ENCODE results near the gene NYNRIN. TPM values are rescaled to one million over a fixed set of nuclear protein-coding genes. Genes with fewer than 3 reads are reported as not detected.

NYNRIN gene
- total and polyA plus RNA-seq, 9 donors: 22.0 to 76.0 (median 54.6) TPM

GRCh38 chr14:24465805-24466204 lies 67.0 kb downstream of the NYNRIN start:
- Histone ChIP-seq H3K36me3 (no peaks in the 10 kb centered on the region), H3K4me3 (no peak overlapping the region), H3K27ac (no peak overlapping the region), H3K27me3 (no peaks in the 10 kb centered on the region), H3K9me3 (no peaks in the 10 kb centered on the region), H3K4me1 (ENCODE audit: insufficient read depth) (no peaks in the 10 kb centered on the region)
- intact Hi-C loops (cut with DNase I): no loop called here
- WGBS, 3 donors: 91 to 92% (median 92%) methylated on average over 3 of the region's 3 CpGs
- no peak for TF ChIP-seq EP300 (IDR thresholded peaks at IDR 0.05)
- TF ChIP-seq POLR2A (IDR thresholded peaks at IDR 0.05): no peak
- TF ChIP-seq, protein P1, sequence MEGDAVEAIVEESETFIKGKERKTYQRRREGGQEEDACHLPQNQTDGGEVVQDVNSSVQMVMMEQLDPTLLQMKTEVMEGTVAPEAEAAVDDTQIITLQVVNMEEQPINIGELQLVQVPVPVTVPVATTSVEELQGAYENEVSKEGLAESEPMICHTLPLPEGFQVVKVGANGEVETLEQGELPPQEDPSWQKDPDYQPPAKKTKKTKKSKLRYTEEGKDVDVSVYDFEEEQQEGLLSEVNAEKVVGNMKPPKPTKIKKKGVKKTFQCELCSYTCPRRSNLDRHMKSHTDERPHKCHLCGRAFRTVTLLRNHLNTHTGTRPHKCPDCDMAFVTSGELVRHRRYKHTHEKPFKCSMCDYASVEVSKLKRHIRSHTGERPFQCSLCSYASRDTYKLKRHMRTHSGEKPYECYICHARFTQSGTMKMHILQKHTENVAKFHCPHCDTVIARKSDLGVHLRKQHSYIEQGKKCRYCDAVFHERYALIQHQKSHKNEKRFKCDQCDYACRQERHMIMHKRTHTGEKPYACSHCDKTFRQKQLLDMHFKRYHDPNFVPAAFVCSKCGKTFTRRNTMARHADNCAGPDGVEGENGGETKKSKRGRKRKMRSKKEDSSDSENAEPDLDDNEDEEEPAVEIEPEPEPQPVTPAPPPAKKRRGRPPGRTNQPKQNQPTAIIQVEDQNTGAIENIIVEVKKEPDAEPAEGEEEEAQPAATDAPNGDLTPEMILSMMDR (IDR thresholded peaks at IDR 0.05): no peak
- DNase-seq: no peak

Small RNAs within 50 kb of the gene (small RNA-seq; reads per million reads assigned to genes)
- not detected for gene RF00026

Other genes starting within 250 kb of the NYNRIN start
- gene IRF9, start 237.7 kb upstream of the NYNRIN start, total RNA-seq: 100 to 1,000 TPM in 1 of 7 donors, 10 to 100 TPM in 6; 31.6 to 151 (median 72.7) TPM
- gene IRF9, start 237.7 kb upstream of the NYNRIN start, polyA plus RNA-seq: 100 to 1,000 TPM in 1 of 2 donors, 10 to 100 TPM in 1; 87.4 to 212 TPM
- 10 to 100 TPM in 4 of 7 donors, 1 to 10 TPM in 3; 6.2 to 75.4 (median 13.5) TPM for gene REC8, start 226.9 kb upstream of the NYNRIN start, total RNA-seq
- 1 to 10 TPM; 4.9 to 5.1 TPM for gene REC8, start 226.9 kb upstream of the NYNRIN start, polyA plus RNA-seq
- 10 to 100 TPM; 12.3 to 50.9 (median 34.0) TPM for gene IPO4, start 210.2 kb upstream of the NYNRIN start, total RNA-seq
- 10 to 100 TPM in 1 of 2 donors, 1 to 10 TPM in 1; 5.6 to 11.3 TPM for gene IPO4, start 210.2 kb upstream of the NYNRIN start, polyA plus RNA-seq
- 10 to 100 TPM; 34.9 to 65.6 (median 44.9) TPM for gene TM9SF1, start 203.6 kb upstream of the NYNRIN start, total RNA-seq
- gene TM9SF1, start 203.6 kb upstream of the NYNRIN start, polyA plus RNA-seq: 10 to 100 TPM; 32.3 to 40.0 TPM
- gene TSSK4, start 193.3 kb upstream of the NYNRIN start, total RNA-seq: 1 to 10 TPM in 2 of 7 donors, under 1 TPM in 2, not detected in 3; 0.45 to 1.1 (median 0.90) TPM
- under 1 TPM in 1 of 2 donors, not detected in 1; 0.06 TPM for gene TSSK4, start 193.3 kb upstream of the NYNRIN start, polyA plus RNA-seq
- 10 to 100 TPM; 26.8 to 57.5 (median 41.0) TPM for gene CHMP4A, start 185.5 kb upstream of the NYNRIN start, total RNA-seq
- 100 to 1,000 TPM in 1 of 2 donors, 10 to 100 TPM in 1; 56.1 to 105 TPM for gene CHMP4A, start 185.5 kb upstream of the NYNRIN start, polyA plus RNA-seq
- 10 to 100 TPM; 15.5 to 27.7 (median 18.1) TPM for gene MDP1, start 182.9 kb upstream of the NYNRIN start, total RNA-seq
- 10 to 100 TPM; 19.4 to 32.6 TPM for gene MDP1, start 182.9 kb upstream of the NYNRIN start, polyA plus RNA-seq
- gene NEDD8, start 166.6 kb upstream of the NYNRIN start, total RNA-seq: 100 to 1,000 TPM in 6 of 7 donors, 10 to 100 TPM in 1; 69.7 to 155 (median 124) TPM
- 100 to 1,000 TPM; 180 to 301 TPM for gene NEDD8, start 166.6 kb upstream of the NYNRIN start, polyA plus RNA-seq
- gene GMPR2, start 166.1 kb upstream of the NYNRIN start, total RNA-seq: 10 to 100 TPM; 46.2 to 64.7 (median 57.7) TPM
- gene GMPR2, start 166.1 kb upstream of the NYNRIN start, polyA plus RNA-seq: 10 to 100 TPM; 66.3 to 85.7 TPM
- gene TINF2, start 156.4 kb upstream of the NYNRIN start, total RNA-seq: 10 to 100 TPM; 45.8 to 87.2 (median 58.5) TPM
- 10 to 100 TPM; 36.5 to 72.0 TPM for gene TINF2, start 156.4 kb upstream of the NYNRIN start, polyA plus RNA-seq
- gene TGM1, start 135.8 kb upstream of the NYNRIN start, total RNA-seq: 100 to 1,000 TPM in 1 of 7 donors, 1 to 10 TPM in 6; 3.1 to 152 (median 8.0) TPM
- 1 to 10 TPM; 1.1 to 1.7 TPM for gene TGM1, start 135.8 kb upstream of the NYNRIN start, polyA plus RNA-seq
- gene RABGGTA, start 127.4 kb upstream of the NYNRIN start, total RNA-seq: 10 to 100 TPM; 19.7 to 48.3 (median 23.2) TPM
- 10 to 100 TPM in 1 of 2 donors, 1 to 10 TPM in 1; 7.9 to 20.1 TPM for gene RABGGTA, start 127.4 kb upstream of the NYNRIN start, polyA plus RNA-seq
- 10 to 100 TPM; 16.0 to 35.6 (median 21.4) TPM for gene DHRS1, start 99.2 kb upstream of the NYNRIN start, total RNA-seq
- gene DHRS1, start 99.2 kb upstream of the NYNRIN start, polyA plus RNA-seq: 10 to 100 TPM; 12.8 to 17.9 TPM
- 10 to 100 TPM; 12.0 to 28.6 (median 22.5) TPM for gene NOP9, start 99.2 kb upstream of the NYNRIN start, total RNA-seq
- 10 to 100 TPM in 1 of 2 donors, 1 to 10 TPM in 1; 9.2 to 22.1 TPM for gene NOP9, start 99.2 kb upstream of the NYNRIN start, polyA plus RNA-seq
- 10 to 100 TPM; 13.8 to 38.4 (median 22.6) TPM for gene CIDEB, start 91.0 kb upstream of the NYNRIN start, total RNA-seq
- gene CIDEB, start 91.0 kb upstream of the NYNRIN start, polyA plus RNA-seq: 10 to 100 TPM; 17.1 to 29.0 TPM
- 10 to 100 TPM in 1 of 7 donors, 1 to 10 TPM in 6; 4.5 to 10.1 (median 5.5) TPM for gene LTB4R2, start 88.9 kb upstream of the NYNRIN start, total RNA-seq
- gene LTB4R2, start 88.9 kb upstream of the NYNRIN start, polyA plus RNA-seq: 1 to 10 TPM in 1 of 2 donors, under 1 TPM in 1; 0.85 to 1.8 TPM
- 1 to 10 TPM; 4.4 to 9.4 (median 7.7) TPM for gene LTB4R, start 87.5 kb upstream of the NYNRIN start, total RNA-seq
- 1 to 10 TPM; 2.9 to 7.1 TPM for gene LTB4R, start 87.5 kb upstream of the NYNRIN start, polyA plus RNA-seq
- 10 to 100 TPM in 5 of 7 donors, 1 to 10 TPM in 2; 7.8 to 33.3 (median 11.3) TPM for gene ADCY4, start 63.9 kb upstream of the NYNRIN start, total RNA-seq
- 10 to 100 TPM; 15.0 to 19.7 TPM for gene ADCY4, start 63.9 kb upstream of the NYNRIN start, polyA plus RNA-seq
- 1 to 10 TPM in 5 of 7 donors, under 1 TPM in 2; 0.61 to 3.2 (median 1.1) TPM for gene RIPK3, start 59.0 kb upstream of the NYNRIN start, total RNA-seq
- gene RIPK3, start 59.0 kb upstream of the NYNRIN start, polyA plus RNA-seq: 1 to 10 TPM; 1.5 to 2.8 TPM
- 100 to 1,000 TPM in 5 of 7 donors, 10 to 100 TPM in 2; 74.1 to 288 (median 186) TPM for gene NFATC4, start 30.8 kb upstream of the NYNRIN start, total RNA-seq
- 100 to 1,000 TPM in 1 of 2 donors, 10 to 100 TPM in 1; 25.9 to 157 TPM for gene NFATC4, start 30.8 kb upstream of the NYNRIN start, polyA plus RNA-seq
- 10 to 100 TPM in 1 of 7 donors, 1 to 10 TPM in 6; 2.0 to 10.5 (median 4.7) TPM for gene CBLN3, start 30.7 kb downstream of the NYNRIN start, total RNA-seq
- 1 to 10 TPM; 5.8 to 7.5 TPM for gene CBLN3, start 30.7 kb downstream of the NYNRIN start, polyA plus RNA-seq
- 10 to 100 TPM; 41.1 to 84.8 (median 67.8) TPM for gene KHNYN, start 31.0 kb downstream of the NYNRIN start, total RNA-seq
- gene KHNYN, start 31.0 kb downstream of the NYNRIN start, polyA plus RNA-seq: 10 to 100 TPM; 35.1 to 44.4 TPM
- gene SDR39U1, start 43.8 kb downstream of the NYNRIN start, total RNA-seq: 10 to 100 TPM; 46.2 to 68.8 (median 62.4) TPM
- gene SDR39U1, start 43.8 kb downstream of the NYNRIN start, polyA plus RNA-seq: 10 to 100 TPM; 33.4 to 65.7 TPM
- gene CMA1, start 109.3 kb downstream of the NYNRIN start, total RNA-seq: under 1 TPM in 2 of 7 donors, not detected in 5; 0.27 to 0.69 TPM
- gene CMA1, start 109.3 kb downstream of the NYNRIN start, polyA plus RNA-seq: 1 to 10 TPM in 1 of 2 donors, under 1 TPM in 1; 0.30 to 4.6 TPM
- gene CTSG, start 177.2 kb downstream of the NYNRIN start, total RNA-seq: 1 to 10 TPM in 3 of 7 donors, under 1 TPM in 1, not detected in 3; 0.34 to 1.4 (median 1.2) TPM
- gene CTSG, start 177.2 kb downstream of the NYNRIN start, polyA plus RNA-seq: 1 to 10 TPM; 2.0 to 7.5 TPM
- gene GZMH, start 210.7 kb downstream of the NYNRIN start, total RNA-seq: under 1 TPM in 4 of 7 donors, not detected in 3; 0.47 to 0.80 (median 0.51) TPM
- 1 to 10 TPM in 1 of 2 donors, under 1 TPM in 1; 0.25 to 6.6 TPM for gene GZMH, start 210.7 kb downstream of the NYNRIN start, polyA plus RNA-seq
- 1 to 10 TPM in 3 of 7 donors, under 1 TPM in 1, not detected in 3; 0.25 to 2.6 (median 1.7) TPM for gene GZMB, start 235.2 kb downstream of the NYNRIN start, total RNA-seq
- 1 to 10 TPM in 1 of 2 donors, under 1 TPM in 1; 0.45 to 4.0 TPM for gene GZMB, start 235.2 kb downstream of the NYNRIN start, polyA plus RNA-seq

Measured in ovary (tissue), 9 donors.